ENCODE results near the gene PFKFB1.

Gene PFKFB1

GRCh38 chrX:54921427-54922021, 72.5 kb downstream of the PFKFB1 start:
- peak; percentile 77 for DNase-seq

GRCh38 chrX:54920610-54921426, 73.2 kb downstream of the PFKFB1 start, which contains the start of gene TRO:
TSS of gene TRO (plus strand) at chrX:54920824. CDS start at chrX:54922247, 1,423 bp downstream.
- peak; percentile 71 for DNase-seq

- no peak for DNase-seq
These were observed 84.0 kb downstream of the PFKFB1 start for GRCh38 chrX:54909941-54910340.

GRCh38 chrX:54894159-54894558, 99.8 kb downstream of the PFKFB1 start:
- no peak for DNase-seq

GRCh38 chrX:54891573-54891972, 102.4 kb downstream of the PFKFB1 start:
- DNase-seq: peak; percentile 32

- DNase-seq: no peak
These were observed 108.2 kb downstream of the PFKFB1 start for GRCh38 chrX:54885740-54886139.
